GM12878 (cell line): ENCODE measurements around the gene OTUB2. TPM values are rescaled to one million over a fixed set of nuclear protein-coding genes. Genes with fewer than 3 reads are reported as not detected.

ENCODE experiments used
- ATAC-seq: fragments of 200-7000 bp; cut with Tn5 transposase; 3 replicates; pipeline ENCODE4 v1.9.1; 2020; ENCODE audit warnings: mild to moderate bottlenecking, moderate library complexity
- BruUV-seq: library from RNA; stranded (reverse); fragments of 400-500 nt; replicated peaks from 2 replicates; lab custom pipeline; 2021; lab: Mats Ljungman, UMichigan
- CTCF ChIA-PET: fragments of 300-600 bp; sonication (Branson Sonifier 250); formaldehyde crosslinking; extraction: SDS; loops from one replicate; lab custom pipeline; 2021; ENCODE audit warnings: inconsistent platforms; lab: Yijun Ruan, JAX
- POLR2A ChIA-PET: fragments of 350-600 bp; formaldehyde crosslinking; extraction: SDS; loops from one replicate; lab custom pipeline; 2021; ENCODE audit warnings: inconsistent platforms; lab: Charles Lee
- RAD21 ChIA-PET: fragments of 300-600 bp; sonication (Branson Sonifier 250); formaldehyde crosslinking; loops from one replicate; lab custom pipeline; 2023; ENCODE audit warnings: antibody characterized with exemption; ENCODE audit not compliant: unreplicated experiment; lab: Charles Lee
- SMC1A ChIA-PET: fragments of 300-600 bp; sonication (Branson Sonifier 250); formaldehyde crosslinking; loops from one replicate; lab custom pipeline; 2023; ENCODE audit not compliant: unreplicated experiment, uncharacterized antibody; lab: Charles Lee
- DNase-seq: peaks from one replicate; pipeline ENCODE4 v3.0.0-alpha.2; 2011; ENCODE audit warnings: low read depth, low spot score
- FAIRE-seq: peaks from 3 replicates; lab custom pipeline; 2011; peaks lifted over from hg19 to GRCh38; lab: Jason Lieb, UNC
- H2AFZ ChIP-seq: 2 replicates; pipeline ENCODE4 v1.6.0; 2011; ENCODE audit warnings: low read depth, low read length, control low read depth; ENCODE audit not compliant: control insufficient read depth
- H3K27ac ChIP-seq: 2 replicates; pipeline ENCODE4 v1.5.1; 2011; ENCODE audit warnings: control low read depth; ENCODE audit not compliant: control insufficient read depth, insufficient read depth
- H3K27me3 ChIP-seq, 2 experiments: replicated peaks in 1 of 2; 2 replicates each; pipeline versions ENCODE4 v1.6.0 to v1.6.1; 2011; ENCODE audit warnings: low read length in 1 of 2; ENCODE audit not compliant: control insufficient read depth in 2 of 2, insufficient read depth in 2 of 2
- H3K36me3 ChIP-seq, 2 experiments: 2 replicates each; pipeline ENCODE4 v1.5.1; 2011; ENCODE audit warnings: low read length in 1 of 2; ENCODE audit not compliant: control insufficient read depth in 2 of 2, insufficient read depth in 2 of 2
- H3K4me1 ChIP-seq: 2 replicates; pipeline ENCODE4 v1.6.1; 2011; ENCODE audit warnings: mild to moderate bottlenecking, low read length, moderate library complexity, mixed read lengths; ENCODE audit not compliant: control insufficient read depth, insufficient read depth
- H3K4me2 ChIP-seq: 2 replicates; pipeline ENCODE4 v1.6.0; 2011; ENCODE audit warnings: control low read depth; ENCODE audit not compliant: control insufficient read depth, insufficient read depth
- H3K4me3 ChIP-seq: fragments of 200-600 bp; sonication (generic); 2 replicates; pipeline ENCODE4 v1.5.1; 2016
- H3K79me2 ChIP-seq: 2 replicates; pipeline ENCODE4 v1.6.0; 2011; ENCODE audit warnings: low read length; ENCODE audit not compliant: control insufficient read depth, insufficient read depth
- H3K9ac ChIP-seq: 2 replicates; pipeline ENCODE4 v1.8.0; 2011; ENCODE audit warnings: low read length, control low read depth, mixed read lengths; ENCODE audit not compliant: control insufficient read depth, insufficient read depth
- H3K9me3 ChIP-seq: replicated peaks from 3 replicates; pipeline ENCODE4 v1.5.1; 2011; ENCODE audit warnings: mild to moderate bottlenecking, low read length; ENCODE audit not compliant: control insufficient read depth, insufficient read depth
- H4K20me1 ChIP-seq: 2 replicates; pipeline ENCODE4 v1.6.0; 2011; ENCODE audit not compliant: control insufficient read depth, insufficient read depth
- CBFB ChIP-seq: IDR thresholded peaks from 2 replicates; pipeline ENCODE4 v1.6.1; 2016; ENCODE audit warnings: antibody characterized with exemption, low read depth
- HCFC1 ChIP-seq: fragments of 150-350 bp; IDR thresholded peaks from 2 replicates; pipeline ENCODE4 v1.6.1; 2014; ENCODE audit warnings: low read length
- IKZF1 ChIP-seq: fragments of 450-650 bp; conservative IDR thresholded peaks from 2 replicates; pipeline ENCODE4 v1.6.1; 2017; ENCODE audit warnings: antibody characterized with exemption, mild to moderate bottlenecking
- LARP7 ChIP-seq: fragments of 450-650 bp; IDR thresholded peaks from 2 replicates; pipeline ENCODE4 v1.6.1; 2017; ENCODE audit warnings: mild to moderate bottlenecking
- NFYA ChIP-seq: IDR thresholded peaks from 2 replicates; pipeline ENCODE4 v1.6.1; 2011; ENCODE audit warnings: low read depth, mild to moderate bottlenecking, low read length, improper control_type of control experiment, borderline replicate concordance
- PML ChIP-seq: IDR thresholded peaks from 2 replicates; pipeline ENCODE4 v1.6.1; 2012; ENCODE audit warnings: low read length, inconsistent platforms
- TAF1 ChIP-seq: IDR thresholded peaks from 2 replicates; pipeline ENCODE4 v1.6.1; 2011; ENCODE audit warnings: mild to moderate bottlenecking, low read depth, low read length, borderline replicate concordance
- ZSCAN29 ChIP-seq: fragments of 450-650 bp; IDR thresholded peaks from 2 replicates; pipeline ENCODE4 v1.6.1; 2017; ENCODE audit warnings: mild to moderate bottlenecking, moderate library complexity
- WGBS: methylation state at CpG from one replicate; pipeline ENCODE4 v1.1.6; 2016; ENCODE audit warnings: low lambda C conversion rate; ENCODE audit not compliant: insufficient replicate concordance, insufficient coverage; ENCODE audit errors: missing lambda C conversion rate; 5-methylcytosine and 5-hydroxymethylcytosine counted together
- in situ Hi-C: fragments of 300-500 bp; cut with MboI; formaldehyde crosslinking; loops from 9 replicates; pipeline ENCODE4 v1.14.3; 2018; ENCODE audit warnings: mixed read lengths
- intact Hi-C: fragments of 100-400 bp; cut with micrococcal nuclease; formaldehyde crosslinking; loops from one replicate; pipeline ENCODE4 v1.14.2; 2022; ENCODE audit not compliant: unreplicated experiment
- polyA plus RNA-seq, 11 experiments: library from polyadenylated mRNA; depleted of rRNA in 4 of 11; unstranded in 6 of 11; stranded (reverse) in 5 of 11; fragments of >200 nt; fragmentation: Nextera tagmentation in 4 of 11; fragmentation: Illumina TruSeq in 1 of 11; extraction: Ambion mirVana in 4 of 11; extraction: Trizol in 1 of 11; gene quantifications; 1 replicate in 1 of 11; 2 replicates in 10 of 11; pipeline versions ENCODE4 v1.2.1 to v1.2.3, GENCODE V29; 2011 to 2016; ENCODE audit warnings: inconsistent platforms in 2 of 11, missing spikeins in 2 of 11, low read depth in 1 of 11
- total RNA-seq, 4 experiments: library from RNA; depleted of rRNA in 3 of 4; stranded (reverse); fragments of >200 nt in 3 of 4; fragmentation: Illumina TruSeq in 1 of 4; extraction: Trizol in 1 of 4; gene quantifications; 2 replicates each; pipeline versions ENCODE4 v1.2.1 to v1.2.3, GENCODE V29; 2013 to 2021
- TF ChIP-seq, protein P1 (sequence below): fragments of 150-350 bp; IDR thresholded peaks from 2 replicates; pipeline ENCODE4 v1.6.1; 2016; ENCODE audit warnings: low read depth, low read length
- TF ChIP-seq, protein P2 (sequence below): IDR thresholded peaks from 2 replicates; pipeline ENCODE4 v1.6.1; 2012; ENCODE audit warnings: mild to moderate bottlenecking, low read depth, low read length
- TF ChIP-seq, protein P3 (sequence below): fragments of 450-650 bp; IDR thresholded peaks from 2 replicates; pipeline ENCODE4 v1.6.1; 2016; ENCODE audit warnings: mild to moderate bottlenecking
- TF ChIP-seq, protein P4 (sequence below): fragments of 450-650 bp; IDR thresholded peaks from 2 replicates; pipeline ENCODE4 v1.6.1; 2014; ENCODE audit warnings: mild to moderate bottlenecking

The OTUB2 gene
- total and polyA plus RNA-seq, 10 of the 15 experiments (the other 5 are each of a cell fraction or from before 2014, with no cell fraction given): 0.05 to 0.82 (median 0.43) TPM

DNA sequence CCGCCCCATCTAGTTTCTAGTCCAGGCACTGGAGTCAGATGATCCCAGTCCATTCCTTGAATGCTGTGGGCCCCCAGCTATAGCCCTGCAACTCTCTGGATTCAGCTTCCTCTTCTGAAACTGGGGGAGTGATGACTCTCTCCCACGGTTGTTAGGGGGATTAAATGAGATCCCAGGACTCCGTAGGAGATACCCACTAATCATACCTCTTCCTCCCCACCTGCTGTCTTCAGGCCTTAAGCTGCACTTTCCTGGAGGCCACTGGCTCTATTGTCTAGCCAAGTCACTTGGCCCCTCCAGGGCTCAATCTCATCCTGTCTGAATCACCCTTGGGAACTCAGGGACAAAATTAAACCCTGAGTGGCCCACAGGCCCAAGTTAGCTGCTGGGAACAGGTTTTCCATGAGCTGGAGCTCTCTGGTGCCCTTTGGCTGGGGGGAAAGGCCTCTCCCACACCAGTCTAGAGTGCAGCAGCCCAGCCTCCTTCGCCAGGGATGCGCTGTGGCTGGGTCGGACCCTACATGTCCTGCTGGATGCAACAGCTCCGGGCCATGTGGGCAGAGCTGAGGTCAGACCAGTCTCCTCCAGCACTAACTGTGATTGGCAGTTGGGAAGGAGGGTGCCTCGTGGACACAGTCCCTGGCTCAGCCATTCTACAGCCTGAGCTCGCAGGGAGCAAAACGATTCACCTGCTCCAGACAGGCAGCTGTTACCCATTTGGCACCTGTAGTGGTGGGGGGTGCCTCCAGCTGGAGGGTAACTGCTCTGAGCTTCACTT lies 43.7 kb upstream of the OTUB2 start:
- SMC1A ChIA-PET: interaction anchor here (1.2 to 20.2 kb wide), 9 partner anchors 9 to 42 kb away, joined by 4 to 409 read pairs (median 16); partner anchors contain the start of gene CCDC197
- TF ChIP-seq PML (no peak), IKZF1 (no peak), HCFC1 (no peak), CBFB (no peak), TAF1 (no peak), ZSCAN29 (no peak), NFYA (no peak), LARP7 (no peak)
- TF ChIP-seq, protein P1, sequence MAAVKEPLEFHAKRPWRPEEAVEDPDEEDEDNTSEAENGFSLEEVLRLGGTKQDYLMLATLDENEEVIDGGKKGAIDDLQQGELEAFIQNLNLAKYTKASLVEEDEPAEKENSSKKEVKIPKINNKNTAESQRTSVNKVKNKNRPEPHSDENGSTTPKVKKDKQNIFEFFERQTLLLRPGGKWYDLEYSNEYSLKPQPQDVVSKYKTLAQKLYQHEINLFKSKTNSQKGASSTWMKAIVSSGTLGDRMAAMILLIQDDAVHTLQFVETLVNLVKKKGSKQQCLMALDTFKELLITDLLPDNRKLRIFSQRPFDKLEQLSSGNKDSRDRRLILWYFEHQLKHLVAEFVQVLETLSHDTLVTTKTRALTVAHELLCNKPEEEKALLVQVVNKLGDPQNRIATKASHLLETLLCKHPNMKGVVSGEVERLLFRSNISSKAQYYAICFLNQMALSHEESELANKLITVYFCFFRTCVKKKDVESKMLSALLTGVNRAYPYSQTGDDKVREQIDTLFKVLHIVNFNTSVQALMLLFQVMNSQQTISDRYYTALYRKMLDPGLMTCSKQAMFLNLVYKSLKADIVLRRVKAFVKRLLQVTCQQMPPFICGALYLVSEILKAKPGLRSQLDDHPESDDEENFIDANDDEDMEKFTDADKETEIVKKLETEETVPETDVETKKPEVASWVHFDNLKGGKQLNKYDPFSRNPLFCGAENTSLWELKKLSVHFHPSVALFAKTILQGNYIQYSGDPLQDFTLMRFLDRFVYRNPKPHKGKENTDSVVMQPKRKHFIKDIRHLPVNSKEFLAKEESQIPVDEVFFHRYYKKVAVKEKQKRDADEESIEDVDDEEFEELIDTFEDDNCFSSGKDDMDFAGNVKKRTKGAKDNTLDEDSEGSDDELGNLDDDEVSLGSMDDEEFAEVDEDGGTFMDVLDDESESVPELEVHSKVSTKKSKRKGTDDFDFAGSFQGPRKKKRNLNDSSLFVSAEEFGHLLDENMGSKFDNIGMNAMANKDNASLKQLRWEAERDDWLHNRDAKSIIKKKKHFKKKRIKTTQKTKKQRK: no peak
- TF ChIP-seq, protein P2, sequence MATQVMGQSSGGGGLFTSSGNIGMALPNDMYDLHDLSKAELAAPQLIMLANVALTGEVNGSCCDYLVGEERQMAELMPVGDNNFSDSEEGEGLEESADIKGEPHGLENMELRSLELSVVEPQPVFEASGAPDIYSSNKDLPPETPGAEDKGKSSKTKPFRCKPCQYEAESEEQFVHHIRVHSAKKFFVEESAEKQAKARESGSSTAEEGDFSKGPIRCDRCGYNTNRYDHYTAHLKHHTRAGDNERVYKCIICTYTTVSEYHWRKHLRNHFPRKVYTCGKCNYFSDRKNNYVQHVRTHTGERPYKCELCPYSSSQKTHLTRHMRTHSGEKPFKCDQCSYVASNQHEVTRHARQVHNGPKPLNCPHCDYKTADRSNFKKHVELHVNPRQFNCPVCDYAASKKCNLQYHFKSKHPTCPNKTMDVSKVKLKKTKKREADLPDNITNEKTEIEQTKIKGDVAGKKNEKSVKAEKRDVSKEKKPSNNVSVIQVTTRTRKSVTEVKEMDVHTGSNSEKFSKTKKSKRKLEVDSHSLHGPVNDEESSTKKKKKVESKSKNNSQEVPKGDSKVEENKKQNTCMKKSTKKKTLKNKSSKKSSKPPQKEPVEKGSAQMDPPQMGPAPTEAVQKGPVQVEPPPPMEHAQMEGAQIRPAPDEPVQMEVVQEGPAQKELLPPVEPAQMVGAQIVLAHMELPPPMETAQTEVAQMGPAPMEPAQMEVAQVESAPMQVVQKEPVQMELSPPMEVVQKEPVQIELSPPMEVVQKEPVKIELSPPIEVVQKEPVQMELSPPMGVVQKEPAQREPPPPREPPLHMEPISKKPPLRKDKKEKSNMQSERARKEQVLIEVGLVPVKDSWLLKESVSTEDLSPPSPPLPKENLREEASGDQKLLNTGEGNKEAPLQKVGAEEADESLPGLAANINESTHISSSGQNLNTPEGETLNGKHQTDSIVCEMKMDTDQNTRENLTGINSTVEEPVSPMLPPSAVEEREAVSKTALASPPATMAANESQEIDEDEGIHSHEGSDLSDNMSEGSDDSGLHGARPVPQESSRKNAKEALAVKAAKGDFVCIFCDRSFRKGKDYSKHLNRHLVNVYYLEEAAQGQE: no peak
- TF ChIP-seq, protein P3, sequence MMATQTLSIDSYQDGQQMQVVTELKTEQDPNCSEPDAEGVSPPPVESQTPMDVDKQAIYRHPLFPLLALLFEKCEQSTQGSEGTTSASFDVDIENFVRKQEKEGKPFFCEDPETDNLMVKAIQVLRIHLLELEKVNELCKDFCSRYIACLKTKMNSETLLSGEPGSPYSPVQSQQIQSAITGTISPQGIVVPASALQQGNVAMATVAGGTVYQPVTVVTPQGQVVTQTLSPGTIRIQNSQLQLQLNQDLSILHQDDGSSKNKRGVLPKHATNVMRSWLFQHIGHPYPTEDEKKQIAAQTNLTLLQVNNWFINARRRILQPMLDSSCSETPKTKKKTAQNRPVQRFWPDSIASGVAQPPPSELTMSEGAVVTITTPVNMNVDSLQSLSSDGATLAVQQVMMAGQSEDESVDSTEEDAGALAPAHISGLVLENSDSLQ: no peak
- TF ChIP-seq, protein P4, sequence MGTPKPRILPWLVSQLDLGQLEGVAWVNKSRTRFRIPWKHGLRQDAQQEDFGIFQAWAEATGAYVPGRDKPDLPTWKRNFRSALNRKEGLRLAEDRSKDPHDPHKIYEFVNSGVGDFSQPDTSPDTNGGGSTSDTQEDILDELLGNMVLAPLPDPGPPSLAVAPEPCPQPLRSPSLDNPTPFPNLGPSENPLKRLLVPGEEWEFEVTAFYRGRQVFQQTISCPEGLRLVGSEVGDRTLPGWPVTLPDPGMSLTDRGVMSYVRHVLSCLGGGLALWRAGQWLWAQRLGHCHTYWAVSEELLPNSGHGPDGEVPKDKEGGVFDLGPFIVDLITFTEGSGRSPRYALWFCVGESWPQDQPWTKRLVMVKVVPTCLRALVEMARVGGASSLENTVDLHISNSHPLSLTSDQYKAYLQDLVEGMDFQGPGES: no peak

More for the DNA sequence above, 43.7 kb upstream of the OTUB2 start:
- BruUV-seq: no TSS peak
- no peak for ATAC-seq
- Histone ChIP-seq H3K9ac (no peak overlapping the region), H3K4me3 (no peak overlapping the region), H2AFZ (no peak overlapping the region), H4K20me1 (no peaks in the 10 kb centered on the region), H3K9me3 (no peaks in the 10 kb centered on the region; the same call in 2 of the 3 replicates), H3K27me3 (no peaks in the 10 kb centered on the region), H3K79me2 (no peaks in the 10 kb centered on the region), H3K4me1 (peaks cover 31% of the 10 kb centered on the region), H3K27ac (no peak overlapping the region), H3K36me3 (no peaks in the 10 kb centered on the region; a peak in 1 of 4 replicates), H3K4me2 (no peak overlapping the region)
- in situ Hi-C loops (no loop called here), intact Hi-C loops (no loop called here)
- ChIA-PET RAD21 (interaction anchor here (1.8 to 16.9 kb wide), 7 partner anchors 9 to 43 kb away, joined by 6 to 324 read pairs (median 20); no protein-coding TSS in a partner anchor), CTCF (interaction anchor here (0.9 to 20.8 kb wide), 12 partner anchors 9 to 775 kb away, joined by 3 to 399 read pairs (median 4); partner anchors contain the start of genes CCDC197 and UBR7), POLR2A (interaction anchor here (0.6 to 2.7 kb wide), 13 partner anchors 9 to 925 kb away, joined by 3 to 12 read pairs (median 4); partner anchors contain the start of gene CCDC197)
- DNase-seq: no peak
- FAIRE-seq: no peak
- WGBS: 61% methylated on average over 10 of the region's 10 CpGs
